Hepatocyte (in vitro differentiated cells): ENCODE measurements around the gene RIMBP2.

Experiments
- CTCF ChIP-seq: fragments of 200-600 bp; sonication (generic); IDR thresholded peaks from 2 replicates; pipeline ENCODE4 v1.5.1; 2016; ENCODE audit warnings: antibody characterized with exemption, mild to moderate bottlenecking; ENCODE audit not compliant: poor library complexity
- EZH2 ChIP-seq: fragments of 200-600 bp; sonication (generic); IDR thresholded peaks from 2 replicates; pipeline ENCODE4 v1.6.1; 2016; ENCODE audit warnings: antibody characterized with exemption, mild to moderate bottlenecking, borderline replicate concordance
- EZH2phosphoT487 ChIP-seq: fragments of 200-600 bp; sonication (generic); IDR thresholded peaks from one replicate; pipeline ENCODE4 v1.6.1; 2018; ENCODE audit warnings: antibody characterized with exemption, mild to moderate bottlenecking, low read depth, moderate library complexity; ENCODE audit not compliant: unreplicated experiment, severe bottlenecking

- TF ChIP-seq CTCF (no peak), EZH2 (no peak), EZH2phosphoT487 (no peak)
Observed at GRCh38 chr12:130746546-130746945, 30.4 kb upstream of the RIMBP2 start.
